EL (cell line): ENCODE measurements around the gene CNTNAP5.

Experiments used
- DNase-seq: peaks from one replicate; pipeline ENCODE4 v3.0.0-alpha.2; 2016

The CNTNAP5 gene

DNA sequence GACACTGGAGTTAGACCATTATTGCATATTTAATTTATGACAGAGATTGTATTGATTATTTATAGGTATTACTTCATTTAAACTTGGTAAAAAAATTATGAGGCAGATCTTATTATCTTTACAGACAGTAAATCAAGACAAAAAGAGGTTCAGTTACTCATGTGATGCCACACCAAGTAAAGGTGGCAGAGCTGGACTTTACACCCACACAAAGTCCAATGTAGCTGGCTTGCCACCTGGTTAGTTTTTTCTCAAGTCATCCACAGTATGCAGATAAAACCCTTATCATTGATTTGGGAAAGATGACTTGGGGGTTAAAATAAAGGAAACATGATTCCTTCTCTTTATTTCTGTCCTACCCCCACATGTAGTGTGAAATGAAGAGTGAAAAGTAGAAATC, 137.2 kb downstream of the CNTNAP5 start:
- DNase-seq: no peak

DNA sequence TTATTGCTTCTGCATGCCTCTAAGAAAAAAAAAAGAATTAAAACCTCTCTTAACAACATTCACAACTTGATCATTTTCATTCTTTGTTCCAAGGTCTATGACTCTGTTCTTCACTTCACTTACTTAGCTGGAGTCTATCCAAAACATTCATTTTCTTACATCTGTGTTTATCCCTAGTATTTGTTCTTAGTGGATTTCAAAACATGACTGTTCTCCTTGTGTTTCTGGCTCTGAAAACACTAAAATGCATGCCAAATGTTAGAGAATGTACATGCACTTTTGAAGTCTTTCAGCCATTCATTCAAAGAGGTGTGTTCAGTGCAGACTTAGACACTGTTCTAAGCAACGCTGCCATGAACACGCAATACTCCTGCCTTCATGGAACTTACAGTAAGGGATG, 138.8 kb downstream of the CNTNAP5 start:
- no peak for DNase-seq

DNA sequence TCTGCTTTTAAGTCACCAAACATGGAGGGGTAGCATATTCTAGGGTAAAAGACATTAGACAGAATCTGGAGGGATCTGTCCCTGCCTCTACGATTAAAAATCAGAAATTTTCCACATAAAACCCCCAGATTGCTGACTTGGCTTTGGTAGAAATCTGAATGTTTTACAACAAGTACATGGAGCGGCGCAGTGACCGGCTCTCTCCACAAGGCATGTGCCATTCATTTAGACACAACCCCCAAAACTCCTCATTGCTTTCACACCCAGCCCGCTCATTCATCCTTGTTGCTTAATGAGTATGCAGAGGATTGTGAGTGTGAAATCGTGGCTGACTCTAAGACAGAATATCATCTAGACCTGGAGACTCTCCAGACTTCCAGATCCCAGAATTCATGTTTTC, 140.6 kb downstream of the CNTNAP5 start:
- no peak for DNase-seq

DNA sequence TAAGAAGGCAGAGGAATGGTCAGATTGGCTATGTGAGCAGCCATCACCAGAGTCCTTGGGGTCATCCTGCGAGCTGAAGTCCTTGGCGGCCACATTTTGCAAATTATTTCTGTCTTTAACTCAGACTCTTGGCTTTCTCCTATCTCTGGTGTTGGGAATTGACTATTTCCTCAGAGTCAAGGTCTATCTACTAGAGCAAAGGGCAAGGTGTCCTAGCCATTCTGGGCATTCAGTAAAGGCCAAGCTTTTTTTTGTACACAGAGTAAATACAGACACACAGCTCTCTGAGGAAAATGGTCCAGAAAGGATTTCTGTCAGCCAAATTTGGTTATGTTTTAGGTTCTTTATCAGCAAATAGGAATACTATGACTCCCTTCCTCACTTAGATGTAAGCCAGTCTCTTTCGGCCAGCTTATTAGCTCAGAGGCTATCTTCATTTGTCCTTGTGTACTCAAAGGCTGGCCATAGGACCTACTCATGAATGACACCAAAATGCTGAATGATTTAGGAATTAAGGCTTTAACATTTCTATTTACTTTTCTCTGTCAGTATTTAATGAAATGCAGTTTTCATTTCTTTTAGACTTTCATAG, 146.5 kb downstream of the CNTNAP5 start:
- DNase-seq: no peak

DNA sequence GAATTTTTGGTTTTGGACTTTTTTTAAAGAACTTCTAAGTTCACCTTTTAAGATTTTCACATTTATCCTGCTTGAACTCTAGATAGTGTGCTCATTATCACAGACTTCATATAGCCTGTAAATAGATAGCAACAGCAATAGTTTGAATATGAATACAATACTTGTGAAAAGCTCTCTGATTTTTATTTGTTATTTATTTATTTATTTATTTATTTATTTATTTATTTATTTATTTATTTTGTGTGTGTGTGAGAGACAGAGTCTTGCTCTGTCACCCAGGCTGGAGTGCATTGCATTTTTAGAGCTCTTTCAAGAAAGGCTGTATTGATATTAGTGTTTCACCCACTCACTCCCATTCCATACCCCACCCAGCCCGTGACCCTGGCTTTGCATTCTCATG, 153.6 kb downstream of the CNTNAP5 start:
- no peak for DNase-seq

DNA sequence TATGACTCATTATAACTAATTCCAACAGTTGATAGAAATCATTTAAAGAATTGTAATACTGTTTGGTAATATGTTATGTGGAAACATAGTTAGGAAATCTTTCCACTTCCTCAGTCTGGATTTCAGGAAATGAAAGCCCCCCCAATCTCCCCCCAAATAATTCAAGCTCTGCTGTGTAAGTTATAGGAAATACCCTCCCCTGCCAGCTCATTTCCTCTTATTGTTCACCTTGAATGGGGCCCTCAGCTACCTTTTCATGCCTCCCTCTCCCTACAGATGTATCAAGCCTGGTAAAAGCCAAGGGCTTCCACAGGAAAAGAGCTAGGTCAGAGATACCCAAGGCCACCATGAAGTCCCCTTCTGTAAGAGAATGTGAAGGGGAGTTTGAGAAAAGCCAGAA, 155.5 kb downstream of the CNTNAP5 start:
- DNase-seq: no peak

DNA sequence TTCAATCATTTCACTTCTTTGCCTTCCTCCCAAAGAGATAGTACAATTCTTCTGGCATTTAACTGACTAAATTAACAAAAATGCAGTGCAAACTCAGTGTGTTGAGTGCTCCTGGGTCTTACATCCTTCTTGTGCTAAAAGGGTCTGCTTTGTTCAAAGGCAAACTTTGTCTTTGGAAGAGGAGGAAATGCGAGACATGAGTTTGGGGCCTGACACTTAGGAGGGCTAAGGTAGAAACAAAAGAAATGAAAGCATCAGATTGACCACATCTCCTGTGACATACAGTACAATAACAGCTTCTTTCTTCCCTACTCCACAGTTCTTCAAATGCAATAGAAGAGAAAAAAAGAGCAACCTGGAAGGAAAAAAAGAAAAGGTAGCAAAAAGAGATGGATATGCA, 161.7 kb downstream of the CNTNAP5 start:
- no peak for DNase-seq

DNA sequence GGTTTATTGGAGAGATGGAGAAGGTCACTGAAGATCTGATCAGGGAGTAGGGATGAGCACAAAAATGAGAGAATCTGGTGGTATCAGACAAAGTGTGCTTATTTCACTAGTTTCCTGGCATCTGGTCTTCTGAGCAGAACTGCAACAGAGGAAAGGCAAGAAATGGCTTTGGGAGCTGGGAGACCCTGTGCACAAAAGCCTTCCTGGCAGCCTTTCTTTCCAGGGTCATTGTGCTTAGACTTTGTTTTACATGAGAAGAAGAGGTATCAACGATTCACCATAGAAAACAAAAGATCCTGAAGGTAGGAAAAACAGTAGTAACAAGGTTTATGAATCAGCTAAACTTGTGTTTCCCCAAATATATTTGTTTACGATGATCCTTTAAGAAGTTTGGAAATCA, 162.9 kb downstream of the CNTNAP5 start:
- no peak for DNase-seq

DNA sequence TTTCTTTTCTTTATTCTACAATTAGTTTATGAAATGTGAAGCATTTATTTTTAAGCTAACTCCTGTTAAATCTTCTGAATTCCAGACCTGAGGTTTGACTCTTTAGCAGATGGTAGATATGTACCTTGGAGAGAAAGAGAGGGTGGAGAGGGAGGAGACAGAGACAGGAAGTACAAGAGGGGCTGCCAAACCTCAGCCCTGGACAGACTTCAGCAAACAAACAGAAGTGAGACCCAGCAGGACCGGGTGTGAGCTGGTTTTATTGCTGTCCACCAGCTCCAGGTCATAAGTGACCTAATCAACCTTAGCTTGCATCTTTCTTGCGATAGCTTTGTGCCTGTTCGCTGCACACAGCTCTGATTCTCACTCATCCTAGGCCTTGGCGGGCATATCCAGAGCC, 168.6 kb downstream of the CNTNAP5 start:
- no peak for DNase-seq

DNA sequence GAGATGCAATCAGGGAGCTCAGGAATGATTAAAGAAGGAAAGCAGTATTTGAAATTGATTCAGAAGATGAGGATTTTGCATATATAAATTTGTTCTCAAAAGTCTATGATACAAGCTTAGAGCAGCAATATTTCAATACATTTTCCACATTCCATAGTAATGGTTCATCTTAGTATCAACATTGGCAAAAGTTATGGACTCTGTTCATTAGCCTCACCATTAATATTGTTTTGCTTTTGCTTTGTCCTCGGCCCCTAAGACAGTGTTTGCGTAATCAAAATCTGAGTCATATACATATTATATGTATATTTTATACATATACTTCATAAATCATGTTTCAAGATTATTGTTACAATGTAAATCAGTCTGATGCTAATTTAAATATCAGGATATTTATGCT, 176.6 kb downstream of the CNTNAP5 start:
- no peak for DNase-seq

DNA sequence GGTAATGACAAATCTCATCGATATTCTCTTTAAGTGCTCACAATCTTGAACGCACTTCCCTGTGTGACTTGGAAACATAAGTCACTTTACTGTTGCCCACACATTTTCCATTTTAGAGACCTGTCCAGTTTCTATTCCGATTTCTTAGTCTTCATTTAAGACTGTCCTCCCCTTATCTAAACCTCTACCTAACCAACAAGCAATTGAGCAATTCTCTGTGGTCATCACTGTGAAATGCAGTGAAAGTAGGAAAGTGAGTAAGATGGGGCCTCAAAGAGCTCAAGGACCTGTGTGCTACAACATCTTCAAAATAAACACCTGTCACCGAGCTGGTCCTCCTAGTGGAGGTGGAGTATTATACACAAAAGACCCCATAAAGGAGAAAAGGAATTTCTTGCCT, 184.4 kb downstream of the CNTNAP5 start:
- no peak for DNase-seq

DNA sequence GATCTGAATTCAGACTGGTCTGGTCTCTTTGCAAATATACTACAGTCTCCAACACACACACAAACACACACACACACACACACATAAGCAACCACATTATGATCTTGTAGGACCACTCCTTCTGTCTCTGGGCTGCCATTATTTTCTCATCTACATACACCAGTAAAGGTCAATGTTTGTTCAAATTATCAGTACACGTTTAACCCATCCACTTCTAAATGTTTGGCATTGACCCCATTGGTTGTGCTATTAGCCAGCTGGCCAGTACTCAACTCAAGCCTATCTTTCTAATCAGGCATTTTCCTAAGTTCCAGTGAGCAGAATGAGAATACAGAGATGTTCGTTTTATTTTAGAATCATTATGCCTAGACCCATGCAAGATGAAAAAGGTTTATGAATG, 186.4 kb downstream of the CNTNAP5 start:
- DNase-seq: no peak

DNA sequence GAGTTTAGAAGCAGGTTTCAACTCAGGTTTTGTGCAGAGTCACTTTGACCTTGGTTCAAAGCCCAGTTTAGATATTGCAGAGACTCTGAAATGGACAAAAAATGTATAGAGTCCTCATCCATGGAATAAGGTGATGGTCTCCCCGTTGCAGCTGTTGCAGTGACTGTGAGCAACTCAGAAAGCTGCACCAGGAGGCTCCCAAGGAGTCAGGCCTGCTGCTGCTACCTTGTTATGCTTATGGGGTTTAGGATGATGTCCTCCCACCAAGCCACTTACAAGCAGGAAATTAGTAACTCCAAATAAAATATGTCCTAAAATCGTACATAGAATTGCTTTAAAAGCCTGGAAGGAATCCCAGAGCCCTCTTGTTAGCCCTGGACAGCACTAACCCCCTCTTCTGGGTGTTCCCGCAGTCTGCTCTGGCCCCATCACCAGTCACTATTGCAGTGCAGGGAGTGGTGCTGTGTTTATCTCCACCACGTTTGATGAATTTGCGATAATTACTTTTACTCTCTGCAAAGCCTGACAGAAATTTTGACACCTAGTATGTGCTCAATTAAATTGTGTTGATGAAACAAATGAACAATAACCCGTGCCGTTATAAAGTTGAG, 189.0 kb downstream of the CNTNAP5 start:
- DNase-seq: no peak

DNA sequence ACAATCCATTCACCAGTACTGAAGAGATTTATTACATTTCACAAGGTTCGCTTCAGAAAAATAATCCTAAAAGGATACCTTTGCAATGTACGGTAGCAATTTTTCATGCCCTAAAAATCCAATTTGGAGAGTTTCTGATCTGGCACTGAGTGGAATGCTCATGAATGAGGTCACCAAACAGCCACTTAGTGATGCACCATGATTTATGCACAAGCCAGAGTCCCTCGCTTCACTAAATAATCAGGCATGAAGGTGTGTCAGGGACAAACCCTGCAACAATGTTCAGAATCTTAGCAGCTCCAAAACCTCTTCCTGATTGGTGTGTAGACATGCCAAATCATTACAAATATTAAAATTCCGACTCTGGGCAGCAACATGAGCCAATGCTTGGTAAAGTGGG, 221.1 kb downstream of the CNTNAP5 start:
- DNase-seq: no peak

DNA sequence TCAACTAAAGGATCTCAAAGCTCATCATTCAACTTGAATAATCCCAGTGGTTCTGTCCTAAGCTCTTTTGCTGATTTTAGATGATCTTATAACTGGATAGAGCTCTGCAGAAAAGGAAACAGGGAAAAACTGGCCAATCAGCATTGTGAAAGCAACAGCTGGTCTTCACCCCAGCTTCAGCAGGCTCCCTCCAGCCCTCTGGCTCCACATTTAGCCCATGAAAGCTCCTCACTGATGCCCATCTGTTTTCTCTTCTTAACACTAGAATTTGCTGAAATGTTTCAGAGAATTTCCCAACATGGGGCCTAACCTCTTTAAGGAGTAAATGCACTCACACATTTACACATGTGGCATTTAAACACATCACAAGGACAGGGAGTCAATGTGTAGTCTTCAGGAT, 223.3 kb downstream of the CNTNAP5 start:
- no peak for DNase-seq

DNA sequence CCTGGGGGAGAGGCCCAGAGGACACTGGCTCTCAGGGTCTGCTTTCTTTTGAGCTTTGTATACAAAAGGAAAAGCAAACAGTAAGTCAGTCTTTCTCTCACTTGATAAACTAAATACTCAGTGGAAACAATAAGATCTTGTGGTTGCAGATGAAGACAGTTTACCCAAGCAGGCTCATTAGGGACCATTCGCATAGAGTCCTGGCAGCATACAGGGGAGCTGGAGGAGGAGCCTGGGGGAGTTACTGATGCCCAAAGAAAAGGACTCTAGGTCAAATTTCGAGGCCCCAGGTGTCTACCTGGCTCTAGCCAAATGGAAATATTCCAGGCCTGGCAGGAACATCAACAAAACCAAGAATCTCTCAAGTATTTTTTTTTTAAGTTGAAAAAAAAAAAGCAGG, 225.3 kb downstream of the CNTNAP5 start:
- DNase-seq: no peak

DNA sequence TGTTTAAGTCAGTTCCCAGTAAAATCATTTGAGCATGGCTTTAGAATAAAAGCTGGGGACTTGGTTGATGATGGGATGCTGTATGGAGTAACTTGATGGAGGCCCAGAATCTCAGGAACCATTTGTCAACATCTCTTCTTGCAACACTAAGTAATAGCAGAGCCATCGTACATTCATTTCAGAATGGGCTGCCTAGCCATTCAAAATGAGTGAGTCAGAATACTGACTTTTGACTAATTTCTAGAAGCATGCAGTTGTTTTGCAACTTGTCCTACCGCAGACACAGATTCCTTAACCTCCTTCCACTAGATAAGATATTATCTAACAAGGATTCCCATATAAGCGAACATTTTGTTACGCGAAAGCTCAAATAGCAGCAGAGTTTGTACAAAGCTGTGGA, 229.5 kb downstream of the CNTNAP5 start:
- DNase-seq: peak; percentile 1

DNA sequence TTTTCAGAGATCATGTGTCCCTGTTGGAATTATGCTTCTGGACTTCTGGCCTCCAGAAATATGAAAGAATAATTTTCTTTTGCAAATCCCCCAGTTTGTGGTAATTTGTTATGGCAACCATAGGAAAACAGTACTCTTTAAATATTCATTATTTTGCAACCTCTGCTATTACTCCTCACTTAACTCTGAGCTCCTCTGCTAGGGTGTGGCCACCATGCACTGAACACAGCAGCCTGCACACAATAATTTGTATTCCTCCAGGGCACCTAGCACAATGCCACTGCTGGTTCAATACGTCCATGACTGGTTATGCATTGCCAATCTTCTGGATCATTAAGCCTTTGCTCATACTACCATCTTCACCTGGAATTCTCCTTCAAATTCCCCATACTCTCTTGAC, 232.0 kb downstream of the CNTNAP5 start:
- no peak for DNase-seq

DNA sequence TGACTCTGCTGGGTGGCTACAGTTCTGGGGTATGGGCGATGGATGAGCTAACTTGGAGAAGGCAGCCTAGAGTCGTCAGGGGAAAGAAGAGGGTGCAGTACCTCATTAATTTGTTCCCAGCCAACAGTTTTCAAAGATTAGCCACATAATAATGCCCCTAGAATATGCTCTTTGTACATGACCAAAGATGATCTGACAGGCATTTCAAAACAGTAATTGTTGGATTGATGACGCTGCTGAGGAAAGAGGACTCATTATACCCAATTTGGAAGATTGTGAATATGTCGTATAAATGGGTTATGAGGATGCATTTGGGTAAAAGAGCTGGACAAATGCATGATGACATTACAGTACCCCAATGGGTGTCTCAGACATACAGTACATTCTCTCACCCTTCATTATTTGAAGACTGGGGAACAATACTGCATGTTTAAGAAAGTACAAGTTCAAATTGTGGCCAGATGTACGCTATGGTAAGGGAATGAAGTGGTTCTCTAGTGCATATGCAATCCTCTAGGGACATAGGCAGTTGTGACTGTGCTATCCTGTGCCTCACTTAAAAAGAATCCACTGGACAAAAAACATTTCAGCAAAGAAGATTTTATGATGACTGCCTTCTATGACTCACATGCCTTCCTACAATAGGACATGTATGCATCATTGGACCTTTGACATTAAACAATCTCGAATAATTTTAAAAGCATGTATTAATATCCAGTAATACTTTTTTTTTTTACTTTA, 233.2 kb downstream of the CNTNAP5 start:
- peak; percentile 6 for DNase-seq

DNA sequence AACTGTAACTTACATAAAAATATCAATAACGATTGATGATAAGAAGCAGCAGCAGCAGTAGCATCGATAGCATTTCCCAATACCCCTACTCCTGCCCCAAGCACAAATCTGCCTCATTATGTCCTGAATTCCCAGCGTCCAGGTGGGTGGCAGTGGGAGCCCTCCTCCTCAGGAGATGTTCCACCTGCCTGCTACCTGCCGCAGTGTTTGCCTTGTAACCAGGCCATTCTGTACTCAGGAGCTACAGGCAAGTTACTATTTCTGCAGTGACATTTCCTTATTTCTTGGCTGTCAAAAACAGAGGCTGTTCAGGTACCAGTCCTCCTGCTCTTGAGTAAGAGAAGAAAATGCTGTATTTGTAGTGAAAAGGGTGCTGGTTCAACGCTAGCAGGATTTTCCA, 236.4 kb downstream of the CNTNAP5 start:
- no peak for DNase-seq

DNA sequence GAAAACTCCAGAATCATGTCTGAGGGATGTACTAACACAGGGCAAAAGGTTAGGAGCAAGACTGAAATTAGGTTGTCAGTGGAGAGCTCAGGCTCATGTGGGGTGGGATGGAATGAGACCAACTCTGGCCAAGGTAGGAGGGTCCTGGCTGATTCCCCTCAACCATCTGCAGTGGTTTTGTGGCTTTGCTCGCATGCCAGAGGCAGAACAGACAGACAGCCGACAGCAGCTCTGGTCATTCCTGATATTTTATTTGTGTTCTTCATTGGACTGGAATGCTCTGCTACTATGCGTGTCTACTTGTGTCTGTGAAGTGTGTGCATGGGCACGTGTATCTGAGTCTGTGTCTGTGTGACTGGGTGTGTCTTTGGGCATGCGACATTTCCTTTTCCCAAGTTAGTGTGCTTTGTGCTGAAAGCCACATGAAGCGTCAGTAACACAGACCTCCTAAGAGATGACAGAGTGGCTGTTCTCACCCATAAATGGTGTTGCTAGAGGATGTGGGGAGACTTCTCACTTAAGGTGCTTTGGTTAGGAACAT, 239.5 kb downstream of the CNTNAP5 start:
- DNase-seq: peak; percentile 0

DNA sequence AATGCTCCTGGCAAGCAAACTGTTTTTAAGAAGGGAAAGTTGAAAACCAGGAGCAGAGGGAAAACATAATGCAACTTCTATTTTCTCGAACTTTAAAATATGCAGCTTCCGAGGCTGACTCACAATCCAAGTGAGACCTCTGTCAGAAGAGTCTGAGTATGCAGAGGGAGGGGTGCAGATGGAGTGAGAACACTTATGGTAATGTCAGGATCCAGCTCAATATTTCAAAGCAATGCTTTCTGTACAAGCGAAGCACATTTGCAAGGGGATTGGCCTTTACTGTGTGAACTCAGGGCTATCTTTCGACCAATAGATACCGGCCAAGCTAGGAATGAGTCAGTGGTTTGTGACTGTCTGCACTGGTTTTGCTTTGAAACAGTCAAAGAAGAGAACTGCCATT, 242.7 kb downstream of the CNTNAP5 start:
- no peak for DNase-seq

DNA sequence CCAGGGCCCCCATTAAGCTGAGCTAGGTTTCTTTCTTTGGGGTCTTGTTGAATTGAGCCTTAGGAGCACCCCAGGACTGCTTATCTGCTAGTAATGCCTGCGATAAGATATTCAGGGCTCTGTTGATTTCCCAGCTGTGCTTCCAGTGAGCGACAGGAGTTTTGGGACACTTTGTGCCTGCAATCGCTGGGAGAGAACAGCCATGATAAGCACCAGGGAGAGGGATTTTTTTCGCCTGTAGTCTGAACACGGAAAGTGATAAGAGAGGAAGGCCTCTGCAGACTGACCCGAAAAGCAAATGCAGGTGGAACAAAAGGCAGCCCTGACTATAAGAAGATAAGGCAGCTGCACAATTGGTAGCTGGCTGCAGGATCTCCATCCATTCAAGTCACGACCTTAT, 244.3 kb downstream of the CNTNAP5 start:
- DNase-seq: no peak

DNA sequence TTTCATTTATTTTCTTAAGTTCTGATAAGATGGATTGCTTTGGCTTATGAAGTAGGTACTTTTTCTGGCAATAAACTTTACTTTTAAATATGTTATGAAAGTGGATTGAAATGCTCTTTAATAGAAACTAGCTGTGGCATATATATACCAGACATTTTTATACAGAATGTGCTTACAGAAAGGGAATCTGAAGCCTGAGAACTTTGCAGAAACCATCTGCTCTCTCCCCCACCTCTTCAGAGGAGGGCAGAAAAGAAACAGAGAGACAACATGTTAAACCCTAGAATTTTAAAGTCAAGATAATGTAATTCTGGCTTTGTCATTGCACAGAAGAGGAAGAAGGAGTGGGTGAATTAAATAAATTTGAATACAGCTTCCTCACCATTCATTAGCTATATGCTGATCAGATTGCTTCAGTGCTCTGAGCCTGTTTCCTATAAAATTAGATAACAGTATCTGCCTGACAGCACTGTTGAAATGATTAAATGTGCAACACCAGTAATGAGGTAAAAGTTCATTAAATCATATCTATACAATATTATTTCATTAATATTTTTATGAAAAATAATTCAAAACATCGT, 247.3 kb downstream of the CNTNAP5 start:
- DNase-seq: no peak
